Right lung (tissue), 5 donors: ENCODE data around the gene NKAIN2. TPM values are rescaled to one million over a fixed set of nuclear protein-coding genes. Genes with fewer than 3 reads are reported as not detected.
"Not testable (repeated sequence)": the region's sequence is repeated elsewhere in the genome, so short reads cannot be mapped to it uniquely, and the experiment has no call there.

Source experiments
- DNase-seq, 2 donors: peaks; one replicate each; pipeline ENCODE4 v3.0.0-alpha.2; 2013
- polyA plus RNA-seq, 5 donors: library from polyadenylated mRNA; unstranded; fragments of 120-200 nt; gene quantifications; one replicate each; pipeline versions ENCODE4 v1.2.1 to v1.2.3, GENCODE V29; 2013; ENCODE audit warnings: inconsistent platforms in 1 of 5, low replicate concordance in 1 of 5; ENCODE audit not compliant: insufficient read length in 5 of 5, insufficient read depth in 1 of 5

The NKAIN2 gene
- polyA plus RNA-seq, 5 donors = 8.1 to 27.3 (median 18.8) TPM

DNA sequence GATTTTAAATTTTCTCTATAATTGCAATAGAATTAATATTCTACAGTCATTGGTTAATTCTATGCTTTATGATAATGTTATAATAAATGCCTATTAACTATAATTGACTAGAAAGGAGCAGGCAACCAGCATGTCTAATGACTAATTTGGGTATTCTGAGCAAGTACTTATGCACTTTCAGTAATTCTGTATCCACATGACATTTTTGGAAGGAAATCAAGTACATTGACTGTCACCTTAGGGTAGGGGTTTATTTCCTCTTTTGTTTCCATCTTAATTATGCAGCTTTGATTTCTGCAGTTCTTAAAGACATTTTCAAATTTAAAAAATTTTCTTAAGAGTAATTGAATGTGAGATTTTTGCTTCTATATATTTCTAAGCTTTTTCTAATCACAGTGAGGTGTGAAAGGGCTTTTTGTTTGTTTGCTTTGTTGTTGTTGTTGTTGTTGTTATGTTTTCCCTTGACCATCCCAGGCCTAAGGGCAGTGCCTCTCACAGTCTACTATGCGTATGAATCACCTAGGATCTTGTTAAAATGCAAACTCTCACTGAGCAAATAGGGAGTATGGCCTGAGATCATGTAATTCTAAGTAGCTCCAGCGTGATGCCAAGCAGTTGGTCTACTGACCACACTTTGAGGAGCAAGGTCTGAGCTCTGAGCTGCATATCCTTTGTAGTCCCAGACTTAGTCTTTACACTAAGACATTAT lies 691.4 kb downstream of the NKAIN2 start:
- DNase-seq = no peak

DNA sequence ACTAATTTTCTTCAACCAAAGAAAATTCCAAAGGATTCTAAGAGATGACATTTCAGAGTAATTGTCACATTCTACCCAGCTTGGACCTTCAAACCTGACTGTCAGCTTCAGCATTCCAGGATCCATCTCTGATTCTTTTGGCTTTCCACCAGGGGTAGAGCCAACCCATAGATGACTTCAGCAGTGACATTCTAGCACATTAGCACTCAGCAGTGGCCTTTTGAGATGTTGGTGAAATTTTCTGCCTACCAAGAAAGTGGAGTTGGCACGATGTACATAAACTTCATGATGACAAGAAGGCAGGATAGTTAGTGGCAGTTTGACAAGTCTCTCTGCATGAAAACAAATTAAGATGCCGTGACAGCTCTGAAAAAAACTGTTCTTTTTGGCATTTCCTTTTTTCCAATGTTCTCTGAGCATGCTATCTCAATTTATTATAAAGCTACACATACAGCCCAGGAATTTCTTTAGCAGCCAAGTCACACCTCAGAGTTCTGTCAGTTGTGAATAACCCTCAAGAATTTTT lies 692.1 kb downstream of the NKAIN2 start:
- no peak for DNase-seq

DNA sequence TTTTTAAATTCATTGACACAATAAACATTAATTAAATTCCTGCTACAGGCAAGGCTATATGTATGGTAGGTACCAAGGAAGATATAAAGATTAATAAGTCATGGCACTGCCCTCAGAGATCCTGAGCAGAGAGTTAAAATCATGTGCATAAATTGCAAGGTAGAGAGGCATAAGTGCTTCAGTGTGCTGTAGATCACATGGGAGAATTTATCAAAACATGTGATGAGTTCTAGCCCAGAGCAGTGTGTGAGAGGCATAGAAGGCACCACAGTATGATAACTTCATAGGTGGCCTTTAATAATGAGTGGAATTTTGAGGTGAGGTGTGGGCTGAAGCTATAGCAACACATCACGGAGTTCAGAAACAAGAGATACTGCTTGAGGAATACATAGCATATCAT lies 692.7 kb downstream of the NKAIN2 start:
- DNase-seq = no peak

DNA sequence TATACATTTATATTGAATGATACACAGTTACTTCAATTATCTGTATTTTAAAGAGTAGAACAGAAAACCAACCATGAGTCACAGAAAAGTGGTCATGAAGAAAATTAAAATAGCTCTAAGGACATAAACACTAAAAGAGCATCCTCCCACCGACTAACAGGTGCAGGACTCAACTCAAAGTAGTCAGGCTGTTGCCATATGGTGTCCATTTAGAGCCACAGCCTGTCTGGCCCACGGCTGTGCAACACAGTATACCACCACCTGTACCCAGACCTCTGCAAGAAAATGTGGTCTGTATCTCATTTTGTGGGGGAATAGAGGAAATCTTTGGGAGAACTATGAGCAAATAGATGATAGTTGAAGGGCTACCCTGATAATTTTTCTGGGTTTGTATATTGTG lies 708.8 kb downstream of the NKAIN2 start:
- DNase-seq = no peak

DNA sequence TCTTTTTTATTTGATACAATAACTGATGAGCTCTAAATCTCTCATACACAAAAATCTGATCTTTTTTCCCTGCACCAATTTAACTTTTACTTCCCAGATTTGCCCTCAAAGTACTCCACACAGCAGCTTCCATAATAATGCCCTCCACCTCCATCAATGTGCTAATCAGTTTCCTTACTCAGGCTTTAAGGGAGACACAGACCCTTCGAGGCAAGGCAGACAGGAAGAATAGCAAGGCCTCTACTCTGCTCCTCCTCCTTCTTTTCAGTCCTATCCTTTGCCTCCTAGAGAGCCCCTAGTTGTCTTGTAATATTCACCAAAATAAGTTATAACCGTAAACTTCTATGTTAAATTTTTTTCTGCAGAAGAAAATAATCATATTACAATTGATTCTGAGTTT lies 713.7 kb downstream of the NKAIN2 start:
- DNase-seq = no peak

DNA sequence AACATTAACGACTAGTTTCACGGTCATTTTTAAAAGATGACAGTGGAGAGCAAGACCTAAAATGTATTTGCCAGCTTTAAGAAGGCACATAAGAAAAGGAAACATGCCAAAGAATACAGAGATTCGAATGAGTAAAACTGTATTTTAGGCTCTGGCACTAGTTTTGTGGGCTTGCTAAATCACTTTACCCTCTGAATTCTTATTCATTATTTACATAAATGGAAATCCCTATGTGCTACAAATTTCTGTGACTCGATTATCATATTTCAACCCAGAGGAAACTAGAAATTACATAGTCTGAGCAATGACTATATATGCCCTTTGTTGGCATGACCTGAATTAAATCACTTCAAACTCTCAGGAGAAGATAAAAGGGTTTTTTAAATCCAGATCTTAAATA lies 716.8 kb downstream of the NKAIN2 start:
- no peak for DNase-seq

DNA sequence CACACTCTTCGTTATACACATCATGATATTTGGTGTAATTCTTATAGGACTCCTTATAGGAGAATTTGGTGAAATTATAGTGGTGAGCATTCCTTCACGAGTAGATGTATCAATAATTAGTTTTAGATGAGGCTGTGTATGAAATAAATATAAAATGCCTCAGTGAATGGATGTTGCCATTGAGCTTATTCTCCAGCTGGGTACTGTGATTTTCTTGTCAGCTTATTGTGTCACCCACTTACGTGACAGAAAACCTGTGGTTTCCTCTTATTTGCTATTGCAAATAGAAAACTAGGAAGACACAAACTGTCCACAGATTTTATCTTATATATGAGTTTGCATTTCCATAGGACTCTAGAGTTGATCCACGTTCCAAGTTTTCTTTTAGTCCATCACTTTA lies 718.7 kb downstream of the NKAIN2 start:
- DNase-seq = no peak

DNA sequence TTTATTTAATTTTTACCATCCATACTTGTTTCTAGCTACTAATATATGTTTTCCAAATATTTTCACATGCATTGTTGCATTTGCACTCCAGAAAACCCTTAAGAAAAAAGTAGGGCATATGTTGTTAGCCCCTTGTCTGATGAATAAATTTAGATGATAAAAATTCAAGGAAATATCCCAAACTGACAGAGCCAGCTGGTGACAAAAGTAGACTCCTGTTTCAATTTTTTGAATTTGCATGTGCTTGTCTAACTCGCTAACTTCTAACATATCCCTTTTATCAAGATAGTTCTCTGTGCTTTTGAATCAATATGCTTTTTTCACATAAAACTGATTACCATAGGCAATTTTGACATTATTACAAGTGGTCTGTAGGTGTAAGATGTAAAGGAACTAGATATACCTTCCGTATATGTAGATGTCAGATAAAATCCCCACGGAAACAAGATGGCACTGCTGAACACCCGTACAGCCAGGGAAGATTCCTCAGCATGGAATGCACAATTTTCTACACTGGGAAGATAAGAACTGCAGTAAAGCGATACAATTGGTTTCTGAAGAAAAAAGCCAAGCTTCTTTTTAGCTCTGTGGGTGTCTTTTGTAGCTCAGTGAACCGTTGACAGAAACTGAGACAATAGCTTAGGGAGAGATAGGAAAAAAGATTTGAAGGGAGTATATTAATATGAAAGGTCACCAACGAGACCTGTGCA lies 721.0 kb downstream of the NKAIN2 start:
- no peak for DNase-seq

DNA sequence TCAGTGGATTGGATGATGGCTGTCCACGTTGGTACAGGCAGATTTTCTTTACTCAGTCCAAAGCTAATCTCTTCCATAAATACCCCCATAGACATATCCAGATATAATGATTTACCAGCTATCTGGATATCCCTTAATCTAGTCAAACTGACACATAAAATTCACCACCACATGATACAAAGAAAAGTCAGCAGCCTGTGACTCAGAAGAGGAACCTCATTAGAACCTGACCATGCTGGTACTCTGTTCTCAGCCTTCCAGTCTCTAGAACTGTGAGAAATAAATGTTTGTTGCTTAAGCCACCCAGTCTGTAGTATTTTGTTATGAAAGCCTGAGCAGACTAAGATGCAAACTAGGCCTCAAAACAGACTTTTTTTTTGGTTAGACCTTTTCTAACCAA lies 727.3 kb downstream of the NKAIN2 start:
- DNase-seq = no peak

DNA sequence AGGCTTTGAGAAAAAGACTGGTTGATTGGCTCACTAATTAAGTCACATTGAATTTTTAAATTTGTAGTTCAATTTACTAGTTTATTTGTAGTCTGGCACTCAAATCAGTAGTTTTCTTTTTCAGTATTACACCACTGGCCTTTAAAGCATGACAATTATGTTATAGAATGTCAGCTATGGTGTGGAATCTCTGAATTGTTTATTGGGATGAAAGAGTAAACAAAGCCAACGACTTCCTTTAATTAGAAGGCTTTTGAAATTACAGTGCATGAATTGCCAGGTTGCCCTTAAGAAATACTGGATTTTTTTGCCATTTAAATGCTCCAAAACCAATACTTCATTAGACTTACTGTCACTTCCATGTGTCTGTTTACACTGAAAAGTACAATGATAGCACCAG lies 731.6 kb downstream of the NKAIN2 start:
- DNase-seq = no peak

DNA sequence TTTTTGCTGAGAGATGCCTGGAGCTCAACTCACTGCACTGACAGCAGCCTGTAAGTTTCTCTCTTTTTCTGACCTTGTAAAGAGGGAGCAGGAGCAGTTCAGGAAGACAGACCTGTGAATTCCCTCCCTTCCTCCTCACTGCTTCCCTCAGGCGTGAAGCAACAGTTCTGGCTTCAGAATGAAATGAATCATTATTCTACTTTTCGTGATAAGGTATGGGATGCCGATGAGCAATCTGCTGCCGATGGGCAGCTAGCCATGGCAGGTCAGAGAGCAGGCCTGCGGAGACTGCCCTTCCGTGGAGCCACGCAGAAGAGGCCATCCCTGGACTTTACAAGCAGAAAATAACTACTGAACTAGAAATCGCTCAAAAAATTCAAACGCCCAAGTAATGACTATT lies 732.1 kb downstream of the NKAIN2 start:
- no peak for DNase-seq

DNA sequence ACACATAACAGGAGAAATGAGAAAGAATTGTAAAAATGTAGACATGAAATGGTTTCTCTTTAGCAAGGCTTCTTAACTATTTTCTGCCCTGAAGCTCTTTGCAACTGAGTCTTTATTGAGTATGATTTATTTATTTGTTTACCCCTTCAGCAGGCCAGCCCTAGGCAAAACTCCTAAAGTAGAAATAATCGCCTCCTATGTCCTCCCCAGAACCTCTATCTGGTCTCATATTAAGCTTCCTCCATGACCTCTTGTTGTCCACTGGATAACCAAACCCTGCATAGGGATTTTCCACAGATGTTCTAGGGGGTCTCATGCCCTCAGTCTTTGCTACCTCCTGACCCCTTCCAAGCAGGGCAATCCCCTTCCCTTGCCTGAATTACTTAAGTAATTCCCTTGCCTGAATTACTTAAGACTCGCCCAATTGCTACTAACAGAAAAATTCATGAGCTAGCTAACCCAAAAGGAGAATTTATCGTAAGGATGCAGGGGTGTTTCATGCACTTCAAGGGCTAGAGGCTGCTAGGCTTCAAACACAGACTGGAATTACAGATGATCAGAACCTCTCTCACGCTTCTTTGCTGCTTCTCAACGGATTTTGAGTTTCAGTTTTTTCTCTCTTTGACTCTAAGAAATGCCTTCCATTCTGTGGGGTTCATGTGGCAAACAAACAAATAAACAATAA lies 732.6 kb downstream of the NKAIN2 start:
- DNase-seq = no peak

DNA sequence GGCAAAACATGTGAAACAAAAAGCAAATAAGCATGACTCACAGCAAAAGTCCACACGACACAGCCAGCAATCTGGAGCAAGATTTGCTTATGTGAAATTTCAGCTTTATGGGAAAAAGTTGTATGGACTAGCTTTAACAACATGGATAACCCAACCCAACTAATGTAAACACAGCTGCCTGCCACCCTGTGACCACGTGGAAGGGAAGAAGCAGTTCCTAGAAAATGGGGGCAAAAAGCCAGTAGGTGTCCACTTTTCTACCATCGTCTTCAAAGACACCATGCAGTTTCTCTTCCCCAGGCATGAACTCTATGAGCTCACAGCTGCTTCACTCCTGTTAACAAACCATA lies 733.2 kb downstream of the NKAIN2 start:
- DNase-seq = no peak

DNA sequence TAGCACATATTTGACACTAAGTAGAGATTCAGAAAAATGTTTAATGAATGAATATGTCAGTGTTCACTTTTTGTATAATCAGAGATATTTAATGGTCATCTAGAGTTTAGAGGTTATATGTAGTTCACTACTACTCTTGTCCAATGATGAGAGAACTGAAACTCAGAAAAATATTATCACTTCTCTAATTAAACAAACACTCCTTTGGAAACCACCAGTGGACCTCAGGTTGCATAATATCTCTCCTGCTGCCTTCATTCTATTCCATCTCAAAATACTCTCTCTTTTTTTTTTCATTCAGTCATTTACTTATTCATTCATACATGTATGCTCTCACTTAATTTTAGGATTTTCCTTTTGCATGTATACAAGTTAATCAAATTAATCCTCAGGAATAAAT lies 735.4 kb downstream of the NKAIN2 start:
- no peak for DNase-seq

DNA sequence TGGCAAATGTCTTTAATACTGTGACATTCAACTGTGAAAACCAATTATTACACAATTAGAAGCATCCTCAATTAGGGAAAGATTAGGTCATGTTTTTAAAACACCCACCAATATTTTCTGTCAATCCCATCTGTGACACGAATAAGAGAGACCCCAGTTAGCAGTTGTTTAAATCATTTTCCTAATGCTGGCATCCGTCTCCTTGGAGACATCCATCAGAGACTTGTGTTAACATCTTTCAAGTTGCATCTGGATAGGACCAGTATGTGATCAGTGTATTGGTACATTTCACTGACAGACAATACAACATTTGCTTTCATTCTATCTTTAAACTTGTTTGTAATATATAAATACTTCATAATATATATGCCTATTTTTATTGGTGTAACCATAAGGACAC lies 737.9 kb downstream of the NKAIN2 start:
- no peak for DNase-seq

DNA sequence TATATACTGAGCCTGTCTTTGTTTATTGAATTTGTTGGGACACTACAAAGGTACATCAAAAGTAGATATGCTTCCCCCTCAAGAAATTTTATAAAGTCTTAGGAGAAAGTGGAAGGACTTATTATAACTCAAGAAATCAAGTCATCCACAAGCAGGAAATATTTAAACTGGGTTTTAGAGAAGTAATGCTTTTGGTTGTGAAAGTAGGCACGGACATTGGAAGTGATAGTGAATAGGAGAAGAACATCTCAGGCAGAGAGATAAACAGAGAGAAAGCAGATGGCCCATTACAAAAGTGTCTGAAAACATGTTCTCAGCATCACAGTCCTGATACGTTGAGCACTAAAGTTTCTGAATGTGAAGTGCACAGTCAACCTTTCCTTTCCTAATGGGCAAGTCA lies 742.9 kb downstream of the NKAIN2 start:
- DNase-seq = no peak

DNA sequence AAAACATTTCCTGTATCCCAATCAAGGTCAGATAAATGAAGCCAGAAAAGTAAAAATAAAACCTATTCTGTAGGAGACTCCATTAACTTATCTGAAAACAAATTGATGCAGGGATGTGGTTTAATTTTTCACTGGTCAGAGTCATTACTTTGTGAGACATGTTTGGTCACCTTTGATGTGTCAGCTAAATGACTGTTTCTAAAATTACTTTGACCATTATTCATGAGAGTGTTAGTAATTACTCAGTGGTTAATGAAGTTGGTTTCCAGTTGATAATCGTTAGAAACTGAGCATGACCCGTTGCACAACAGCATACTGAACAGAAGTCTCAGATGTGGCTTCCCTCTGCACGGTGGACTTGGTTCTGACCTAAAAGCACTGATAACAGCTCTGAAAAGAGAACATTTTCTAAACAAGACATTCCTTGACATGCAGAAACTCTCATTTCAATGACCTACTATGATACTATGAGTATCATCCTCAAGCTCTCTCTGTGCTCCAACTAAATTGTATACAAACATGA lies 748.1 kb downstream of the NKAIN2 start:
- DNase-seq = no peak

DNA sequence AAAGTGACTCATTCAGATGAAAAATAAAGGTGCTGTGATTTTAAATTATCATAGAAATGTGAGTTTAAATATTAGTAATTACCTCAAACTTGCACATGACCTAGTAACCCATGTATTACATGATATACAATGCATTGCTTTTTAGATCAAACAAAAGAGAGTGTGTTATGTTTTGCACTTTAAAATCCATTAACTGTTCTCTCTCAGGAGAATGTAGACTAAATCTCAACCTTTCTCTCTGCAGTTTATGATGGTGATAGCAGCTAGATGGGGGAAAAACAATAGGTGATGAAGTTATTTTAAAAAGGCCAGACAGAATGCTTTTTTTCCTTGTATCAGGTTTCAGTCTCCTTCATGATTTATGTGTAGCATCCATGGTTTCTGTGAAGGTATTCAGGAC lies 754.2 kb downstream of the NKAIN2 start:
- no peak for DNase-seq

DNA sequence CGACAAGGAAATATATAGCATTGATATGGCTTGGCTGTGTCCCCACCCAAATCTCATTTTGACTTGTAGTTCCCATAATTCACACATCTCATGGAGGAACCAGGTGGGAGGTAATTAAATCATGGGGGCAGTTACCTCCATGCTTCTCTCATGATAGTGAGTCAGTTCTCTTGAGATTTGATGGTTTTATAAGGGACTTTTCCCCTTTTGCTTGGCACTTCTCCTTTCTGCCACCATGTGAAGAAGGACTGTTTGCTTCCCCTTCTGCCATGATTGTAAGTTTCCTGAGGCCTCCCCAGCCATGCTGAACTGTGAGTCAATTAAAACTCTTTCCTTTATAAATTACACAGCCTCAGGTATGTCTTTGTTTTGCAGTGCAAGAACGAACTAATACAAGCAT lies 756.4 kb downstream of the NKAIN2 start:
- DNase-seq = not testable (repeated sequence)

DNA sequence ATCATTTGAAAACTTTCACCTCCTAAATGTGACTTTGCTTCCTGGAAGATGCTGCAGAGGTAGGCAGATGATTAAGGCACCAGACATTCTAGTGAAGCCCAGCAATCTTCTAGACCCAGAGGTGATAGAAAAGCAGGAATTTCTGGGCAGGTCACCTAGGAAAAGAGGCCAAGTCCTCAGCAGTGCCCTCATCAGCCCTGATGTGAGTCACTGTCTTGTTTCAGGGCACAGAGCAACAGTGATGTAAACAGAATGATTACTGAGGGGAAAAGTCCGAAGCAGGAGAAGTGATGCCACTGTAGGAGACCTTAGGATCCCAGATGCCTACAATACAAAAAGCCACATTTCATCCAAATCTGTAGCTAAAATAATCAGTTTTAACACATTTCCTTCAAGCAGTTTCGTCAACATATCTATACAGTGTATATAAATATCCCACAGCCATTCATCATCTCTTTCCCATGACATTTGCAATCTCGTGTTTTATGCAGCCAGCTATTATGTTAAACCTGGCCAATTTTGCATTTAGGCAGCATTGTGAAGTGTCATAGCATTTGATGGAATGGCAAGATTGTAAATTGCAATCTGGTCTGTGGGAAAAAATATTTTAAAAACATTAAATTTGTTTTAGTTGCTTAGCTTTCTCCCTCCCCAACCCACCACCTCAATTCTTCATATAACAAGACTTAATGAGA lies 757.4 kb downstream of the NKAIN2 start:
- DNase-seq = no peak

DNA sequence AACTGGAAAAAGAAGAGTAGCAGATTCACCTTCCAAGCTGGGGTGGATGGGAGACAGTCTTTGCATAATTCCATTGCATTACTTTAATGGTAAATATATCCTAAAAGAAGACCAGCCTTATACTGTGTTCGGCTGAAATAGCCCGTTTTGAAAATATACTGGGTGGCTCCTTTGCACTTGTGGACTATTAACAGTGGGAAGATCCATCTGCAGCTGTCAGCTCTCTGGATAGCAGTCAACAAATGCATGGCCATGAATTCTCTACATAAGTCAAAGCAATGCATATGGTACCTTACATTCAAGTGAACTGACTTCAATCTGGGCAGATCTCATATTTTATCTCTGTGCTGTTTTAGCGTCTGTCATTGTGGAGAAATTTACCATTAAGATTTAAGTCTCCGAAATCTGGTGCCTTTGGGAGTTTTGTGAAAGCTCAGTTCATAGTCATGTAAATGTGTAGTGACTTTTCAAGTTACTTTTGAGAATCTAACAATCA lies 758.0 kb downstream of the NKAIN2 start:
- no peak for DNase-seq

DNA sequence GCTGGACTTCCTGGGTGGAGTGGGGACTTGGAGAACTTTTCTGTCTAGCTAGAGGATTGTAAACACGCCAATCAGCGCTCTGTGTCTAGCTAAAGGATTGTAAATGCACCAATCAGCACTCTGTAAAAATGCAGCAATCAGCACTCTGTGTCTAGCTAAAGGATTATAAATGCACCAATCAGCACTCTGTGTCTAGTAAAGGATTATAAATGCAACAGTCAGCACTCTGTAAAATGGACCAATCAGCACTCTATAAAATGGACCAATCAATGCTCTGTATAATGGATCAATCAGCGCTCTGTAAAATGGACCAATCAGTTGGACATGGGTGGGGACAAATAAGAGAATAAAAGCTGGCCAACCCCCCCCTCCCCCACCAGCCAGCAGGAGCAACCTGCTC lies 760.5 kb downstream of the NKAIN2 start:
- not testable (repeated sequence) for DNase-seq
